ENCODE results near the gene KMT2A.

- TF ChIP-seq, protein P1, sequence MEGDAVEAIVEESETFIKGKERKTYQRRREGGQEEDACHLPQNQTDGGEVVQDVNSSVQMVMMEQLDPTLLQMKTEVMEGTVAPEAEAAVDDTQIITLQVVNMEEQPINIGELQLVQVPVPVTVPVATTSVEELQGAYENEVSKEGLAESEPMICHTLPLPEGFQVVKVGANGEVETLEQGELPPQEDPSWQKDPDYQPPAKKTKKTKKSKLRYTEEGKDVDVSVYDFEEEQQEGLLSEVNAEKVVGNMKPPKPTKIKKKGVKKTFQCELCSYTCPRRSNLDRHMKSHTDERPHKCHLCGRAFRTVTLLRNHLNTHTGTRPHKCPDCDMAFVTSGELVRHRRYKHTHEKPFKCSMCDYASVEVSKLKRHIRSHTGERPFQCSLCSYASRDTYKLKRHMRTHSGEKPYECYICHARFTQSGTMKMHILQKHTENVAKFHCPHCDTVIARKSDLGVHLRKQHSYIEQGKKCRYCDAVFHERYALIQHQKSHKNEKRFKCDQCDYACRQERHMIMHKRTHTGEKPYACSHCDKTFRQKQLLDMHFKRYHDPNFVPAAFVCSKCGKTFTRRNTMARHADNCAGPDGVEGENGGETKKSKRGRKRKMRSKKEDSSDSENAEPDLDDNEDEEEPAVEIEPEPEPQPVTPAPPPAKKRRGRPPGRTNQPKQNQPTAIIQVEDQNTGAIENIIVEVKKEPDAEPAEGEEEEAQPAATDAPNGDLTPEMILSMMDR (IDR thresholded peaks at IDR 0.05) = no peak
- TF ChIP-seq POLR2AphosphoS5 (IDR thresholded peaks at IDR 0.05) = no peak
These were observed 24.8 kb upstream of the KMT2A start for GRCh38 chr11:118411530-118411929.
